ENCODE results near the gene AIG1.
A peak's percentile ranks its signal among the peaks of the same experiment; 100 is the strongest.
"Not testable (repeated sequence)": the region's sequence is repeated elsewhere in the genome, so short reads cannot be mapped to it uniquely, and the experiment has no call there.

AIG1 gene

GRCh38 chr6:143060806-143061596 lies at the start of gene AIG1:
TSS of gene AIG1 (plus strand) at chr6:143060889. CDS start at chr6:143060926, 37 bp downstream.
- peak; percentile 34 to 38 for DNase-seq (ENCODE audit: low read depth in 2 of 2)

- DNase-seq (ENCODE audit: low read depth in 2 of 2) = no peak
Measured at GRCh38 chr6:143014764-143015163, 45.9 kb upstream of the AIG1 start.

- DNase-seq (ENCODE audit: low read depth in 2 of 2) = no peak
Measured at GRCh38 chr6:143015300-143015706, 45.4 kb upstream of the AIG1 start.

- DNase-seq (ENCODE audit: low read depth in 2 of 2) = no peak
Measured at GRCh38 chr6:143018955-143019354, 41.7 kb upstream of the AIG1 start.

- not testable (repeated sequence) for DNase-seq (ENCODE audit: low read depth in 2 of 2)
Measured at GRCh38 chr6:143020862-143021261, 39.8 kb upstream of the AIG1 start.

GRCh38 chr6:143021543-143021942 lies 39.1 kb upstream of the AIG1 start:
- no peak for DNase-seq (ENCODE audit: low read depth in 2 of 2)

GRCh38 chr6:143022587-143022986 lies 38.1 kb upstream of the AIG1 start:
- DNase-seq (ENCODE audit: low read depth in 2 of 2) = no peak

- no peak for DNase-seq (ENCODE audit: low read depth in 2 of 2)
Measured at GRCh38 chr6:143023695-143024094, 37.0 kb upstream of the AIG1 start.

- no peak for DNase-seq (ENCODE audit: low read depth in 2 of 2)
Measured at GRCh38 chr6:143024977-143025376, 35.7 kb upstream of the AIG1 start.

- peak; percentile 25 to 26 for DNase-seq (ENCODE audit: low read depth in 2 of 2)
Measured at GRCh38 chr6:143026696-143027449, 33.8 kb upstream of the AIG1 start.

- no peak for DNase-seq (ENCODE audit: low read depth in 2 of 2)
Measured at GRCh38 chr6:143034689-143035334, 25.9 kb upstream of the AIG1 start.

GRCh38 chr6:143037470-143037869 lies 23.2 kb upstream of the AIG1 start:
- no peak for DNase-seq (ENCODE audit: low read depth in 2 of 2)

- no peak for DNase-seq (ENCODE audit: low read depth in 2 of 2)
Measured at GRCh38 chr6:143038833-143039232, 21.9 kb upstream of the AIG1 start.

- DNase-seq (ENCODE audit: low read depth in 2 of 2) = no peak
Measured at GRCh38 chr6:143039548-143039947, 21.1 kb upstream of the AIG1 start.

GRCh38 chr6:143040018-143040417 lies 20.7 kb upstream of the AIG1 start:
- no peak for DNase-seq (ENCODE audit: low read depth in 2 of 2)

- not testable (repeated sequence) for DNase-seq (ENCODE audit: low read depth in 2 of 2)
Measured at GRCh38 chr6:143044345-143044744, 16.3 kb upstream of the AIG1 start.

- DNase-seq (ENCODE audit: low read depth in 2 of 2) = no peak
Measured at GRCh38 chr6:143049611-143050010, 11.1 kb upstream of the AIG1 start.

GRCh38 chr6:143050509-143050908 lies 10.2 kb upstream of the AIG1 start:
- no peak for DNase-seq (ENCODE audit: low read depth in 2 of 2)

- DNase-seq (ENCODE audit: low read depth in 2 of 2) = no peak
Measured at GRCh38 chr6:143052282-143052681, 8.4 kb upstream of the AIG1 start.

- no peak for DNase-seq (ENCODE audit: low read depth in 2 of 2)
Measured at GRCh38 chr6:143053856-143054255, 6.8 kb upstream of the AIG1 start.

- no peak for DNase-seq (ENCODE audit: low read depth in 2 of 2)
Measured at GRCh38 chr6:143054329-143054728, 6.4 kb upstream of the AIG1 start.

GRCh38 chr6:143055213-143055612 lies 5.5 kb upstream of the AIG1 start:
- no peak for DNase-seq (ENCODE audit: low read depth in 2 of 2)

- DNase-seq (ENCODE audit: low read depth in 2 of 2) = no peak
Measured at GRCh38 chr6:143055891-143056290, 4.8 kb upstream of the AIG1 start.
